T-helper 1 cell treated with Interleukin-12 subunit alpha and Interleukin-12 subunit beta and Interleukin-4 antibody, amounts not matched to agents 30 ng/mL and 1 ng/mL, for 36 hours (primary cell): ENCODE results near the gene ZNF562. TPM values are rescaled to one million over a fixed set of nuclear protein-coding genes. Genes with fewer than 3 reads are reported as not detected.
"Not testable (repeated sequence)": the region's sequence is repeated elsewhere in the genome, so short reads cannot be mapped to it uniquely, and the experiment has no call there.

Experiments used
- intact Hi-C: fragments of 100-400 bp; cut with micrococcal nuclease; formaldehyde crosslinking; loops from one replicate; pipeline ENCODE4 v1.15.1; 2024
- total RNA-seq: library from RNA; stranded (reverse); gene quantifications from 2 replicates; pipeline ENCODE4 v1.2.3, GENCODE V29; 2022

The ZNF562 gene
- 12.0 and 14.5 TPM in 2 replicates for total RNA-seq

DNA sequence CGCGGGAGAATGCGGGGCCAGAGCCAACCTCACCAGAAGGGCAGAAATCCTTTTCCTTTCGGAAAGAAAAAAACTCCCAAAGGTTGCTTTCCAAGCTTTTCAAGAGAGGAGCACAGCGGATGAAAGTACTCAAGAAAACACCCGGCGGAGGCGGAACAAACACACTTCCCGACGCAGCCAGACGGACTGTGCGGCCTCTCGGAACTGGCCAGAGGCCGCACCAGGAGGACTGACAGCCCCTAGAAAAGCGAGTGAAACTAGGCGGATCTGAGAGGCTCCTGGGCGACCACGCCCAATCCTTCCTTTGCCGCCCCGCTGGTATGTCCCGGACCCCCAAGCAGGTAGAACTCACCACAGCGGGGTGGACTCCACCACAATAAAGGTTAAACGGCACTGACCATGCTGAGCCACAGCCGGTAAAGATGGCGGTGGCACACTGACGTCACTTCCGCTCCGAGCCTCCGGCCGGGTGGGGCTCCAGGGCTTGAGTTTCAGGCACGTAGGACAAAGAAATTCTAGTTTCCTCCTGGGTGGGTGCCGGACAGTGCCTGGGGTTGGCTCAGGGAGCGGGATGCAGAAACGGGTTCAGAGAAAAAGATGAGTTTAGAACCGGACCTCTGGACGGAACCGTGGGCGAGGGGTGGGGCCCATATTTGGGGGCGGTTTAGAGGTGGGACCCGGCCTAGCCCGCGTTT is at the start of gene ZNF562:
TSS of gene ZNF562 (minus strand) at position 438 of the 695 bp plus-strand sequence. CDS start 14,356 bp downstream, outside the sequence.
- intact Hi-C loops = loop anchor here (1.0 to 10.0 kb wide), 6 partner anchors 54 to 240 kb away; partner anchors contain the start of genes FBXL12, ZNF121, ZNF266 and ZNF561

DNA sequence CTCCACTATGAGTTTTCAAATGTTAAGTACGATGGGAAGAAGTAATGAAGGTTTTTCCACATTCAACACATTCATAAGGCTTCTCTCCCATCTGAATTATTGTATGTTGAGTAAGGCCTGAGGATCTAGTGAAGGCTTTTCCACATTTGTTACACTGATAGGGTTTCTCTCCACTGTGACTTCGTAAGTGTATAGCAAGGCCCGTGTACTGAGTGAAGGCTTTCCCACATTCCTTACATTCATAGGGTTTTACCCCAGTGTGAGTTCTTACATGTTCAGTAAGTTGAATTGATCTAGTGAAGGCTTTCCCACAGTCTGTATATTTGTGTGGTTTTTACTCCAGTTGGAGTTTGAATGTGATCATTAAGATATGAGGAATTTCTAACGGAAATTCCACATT is 49.3 kb upstream of the ZNF562 start:
- intact Hi-C loops = no loop called here

DNA sequence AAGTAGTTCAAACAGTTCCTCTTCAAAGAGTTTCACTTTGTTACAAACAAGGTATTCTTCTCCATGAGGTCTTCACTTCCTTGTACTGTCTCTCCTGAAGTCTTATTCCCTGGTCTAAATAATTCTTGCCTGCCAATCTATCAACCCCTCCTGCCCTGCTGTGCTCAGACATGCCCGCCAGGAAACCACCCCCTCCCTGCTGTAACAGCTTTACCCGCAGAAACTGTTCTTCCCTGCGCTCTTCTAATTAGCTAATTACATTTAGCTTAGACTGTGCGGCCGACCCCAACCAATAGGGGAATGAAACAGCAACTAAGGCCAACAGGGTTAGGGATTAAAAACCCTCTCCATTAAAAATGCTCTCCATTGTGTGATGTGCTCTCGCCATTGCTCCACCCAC is 47.0 kb upstream of the ZNF562 start:
- intact Hi-C loops = no loop called here

DNA sequence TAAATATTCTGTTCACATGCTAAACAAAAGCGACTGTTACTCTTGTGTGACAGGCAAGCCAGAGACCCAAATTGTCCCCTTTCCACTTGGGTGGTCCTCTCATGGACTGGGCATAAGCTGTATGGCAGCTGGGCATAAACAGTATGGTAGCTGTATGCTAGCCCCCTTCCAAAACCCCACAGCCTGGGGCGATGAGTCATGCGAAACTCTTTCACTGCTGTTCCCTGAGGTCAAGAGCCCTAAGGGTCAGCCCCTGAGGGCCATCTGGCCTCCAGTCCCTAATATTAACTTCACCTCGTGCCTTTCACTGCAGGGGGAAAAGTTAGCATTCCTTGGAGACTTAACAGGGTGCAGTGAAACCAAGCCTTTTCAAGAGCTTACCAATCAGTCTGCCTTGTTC is 45.6 kb upstream of the ZNF562 start:
- intact Hi-C loops = no loop called here

DNA sequence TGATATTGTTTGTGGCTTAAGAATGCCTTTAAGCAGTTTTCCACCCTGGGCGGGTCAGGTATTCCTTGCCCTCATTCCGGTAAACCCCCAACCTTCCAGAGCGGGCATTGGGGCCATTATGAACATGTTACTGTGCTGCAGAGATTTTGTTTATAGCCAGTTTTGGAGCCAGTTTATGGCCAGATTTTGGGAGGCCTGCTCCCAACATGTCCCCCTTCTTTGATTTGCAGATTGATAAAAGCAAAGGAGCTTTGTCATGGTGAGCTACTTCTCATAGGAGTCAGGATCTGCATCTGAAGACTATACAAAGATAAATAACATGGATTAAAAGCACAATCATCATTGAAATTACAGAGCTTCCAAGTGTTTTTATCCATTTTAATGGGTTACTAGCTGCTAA is 36.9 kb upstream of the ZNF562 start:
- intact Hi-C loops = no loop called here

DNA sequence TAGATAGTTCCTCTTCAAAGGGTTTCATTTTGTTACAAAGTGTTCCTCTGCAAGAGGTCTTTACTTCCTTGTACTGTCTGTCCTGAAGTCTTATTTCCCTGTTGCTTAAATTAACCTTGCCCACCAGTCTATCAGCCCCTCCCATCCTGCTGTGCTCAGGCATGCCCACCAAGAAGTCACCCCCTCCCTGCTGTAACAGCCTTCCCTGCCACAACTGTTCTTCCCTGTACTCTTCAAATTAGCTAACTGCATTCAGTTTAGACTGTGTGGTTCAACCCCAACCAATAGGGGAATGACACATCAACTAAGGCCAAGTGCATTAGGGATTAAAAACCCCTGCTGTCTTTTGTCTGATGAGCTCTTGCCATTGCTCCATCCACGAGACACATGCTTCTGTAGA is 34.4 kb upstream of the ZNF562 start:
- intact Hi-C loops = no loop called here

DNA sequence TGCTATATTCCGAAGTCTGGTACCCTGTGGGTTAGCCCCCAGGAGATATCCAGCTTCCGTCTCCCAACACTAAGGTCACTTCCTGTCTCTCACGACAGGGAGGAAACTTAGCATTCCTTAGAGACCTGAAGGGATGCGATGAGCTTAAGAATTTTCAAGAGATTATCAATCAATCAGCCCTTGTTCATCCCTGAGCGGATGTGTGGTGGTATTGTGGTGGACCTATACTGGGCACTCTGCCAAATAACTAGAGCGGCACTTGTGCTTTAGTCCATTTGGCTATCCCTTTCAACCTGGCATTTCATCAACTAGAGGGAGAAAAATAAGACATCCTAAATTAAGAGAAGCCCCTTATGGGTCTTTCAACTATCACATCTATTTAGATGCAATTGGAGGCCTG is 30.9 kb upstream of the ZNF562 start:
- intact Hi-C loops = no loop called here

DNA sequence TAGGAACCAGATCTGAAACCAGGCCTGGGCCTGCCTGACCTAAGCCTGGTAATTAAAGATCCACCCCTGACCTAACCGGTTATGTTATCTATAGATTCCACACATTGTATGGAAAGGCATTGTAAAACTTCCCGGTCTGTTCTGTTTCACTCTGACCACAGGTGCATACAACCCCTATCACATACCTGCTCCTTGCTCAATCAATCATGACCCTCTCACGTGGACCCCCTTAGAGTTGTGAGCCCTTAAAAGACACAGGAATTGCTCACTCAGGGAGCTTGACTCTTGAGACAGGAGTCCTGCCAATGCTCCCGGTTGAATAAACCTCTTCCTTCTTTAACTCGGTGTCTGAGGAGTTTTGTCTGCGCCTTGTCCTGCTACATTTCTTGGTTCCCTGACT is 27.3 kb upstream of the ZNF562 start:
- intact Hi-C loops = no loop called here

DNA sequence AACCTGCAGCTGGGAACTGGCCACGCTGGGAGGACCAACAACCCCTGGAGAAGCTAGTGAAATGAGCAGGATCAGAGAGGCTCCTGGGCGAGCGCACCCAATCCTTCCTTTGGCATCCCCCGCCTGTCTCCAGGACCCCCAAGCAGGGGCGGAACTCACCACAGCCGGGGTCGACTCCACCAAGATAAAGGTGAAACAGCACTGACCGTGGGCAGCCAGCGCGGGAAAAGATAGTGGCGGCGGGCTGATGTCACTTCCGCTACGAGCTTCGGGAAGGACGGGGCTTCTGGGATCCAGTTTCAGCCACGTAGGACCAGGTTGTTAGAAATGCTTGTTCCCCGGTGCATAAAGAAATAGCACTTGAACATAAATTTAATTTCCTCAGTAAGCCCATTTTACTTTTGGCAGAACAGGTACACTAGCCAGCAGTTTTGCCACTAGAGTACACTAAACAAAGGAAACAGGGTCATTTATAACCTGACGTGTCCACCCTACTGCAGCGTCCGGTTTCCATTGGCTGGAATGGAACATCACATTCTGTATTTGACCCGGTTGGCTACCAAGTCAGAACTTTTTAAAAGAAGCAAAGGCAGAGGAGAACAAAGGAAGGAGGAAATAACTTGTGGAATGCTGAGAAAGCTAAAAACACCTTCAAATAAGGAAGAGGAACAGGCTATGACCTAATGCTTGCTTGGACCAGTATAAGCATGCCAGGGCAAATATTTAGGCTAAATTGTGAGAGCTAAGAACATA is 25.5 kb upstream of the ZNF562 start:
- intact Hi-C loops = no loop called here

DNA sequence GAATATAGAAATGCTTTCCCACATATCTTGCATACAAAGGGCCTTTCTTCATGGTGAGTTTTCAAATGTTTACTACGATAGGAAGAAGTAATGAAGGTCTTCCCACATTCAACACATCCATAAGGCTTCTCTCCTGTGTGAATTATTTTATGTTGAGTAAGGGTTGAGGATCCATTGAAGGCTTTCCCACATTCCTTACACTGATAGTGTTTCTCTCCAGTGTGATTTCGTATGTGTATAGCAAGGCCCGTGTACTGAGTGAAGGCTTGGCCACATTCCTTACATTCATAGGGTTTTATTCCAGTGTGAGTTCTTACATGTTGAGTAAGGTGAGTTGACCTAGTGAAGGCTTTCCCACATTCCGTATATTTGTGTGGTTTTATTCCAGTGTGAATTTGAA is 15.4 kb upstream of the ZNF562 start:
- intact Hi-C loops = not testable (repeated sequence)

DNA sequence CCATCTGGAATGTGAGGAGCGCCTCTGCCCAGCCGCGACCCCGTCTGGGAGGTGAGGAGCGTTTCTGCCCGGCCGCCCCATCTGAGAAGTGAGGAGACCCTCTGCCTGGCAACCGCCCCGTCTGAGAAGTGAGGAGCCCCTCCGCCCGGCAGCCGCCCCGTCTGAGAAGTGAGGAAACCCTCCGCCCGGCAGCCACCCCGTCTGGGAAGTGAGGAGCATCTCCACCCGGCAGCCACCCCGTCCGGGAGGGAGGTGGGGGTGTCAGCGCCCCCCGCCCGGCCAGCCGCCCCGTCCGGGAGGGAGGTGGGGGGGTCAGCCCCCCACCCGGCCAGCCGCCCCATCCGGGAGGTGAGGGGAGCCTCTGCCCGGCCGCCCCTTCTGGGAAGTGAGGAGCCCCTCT is 5.1 kb upstream of the ZNF562 start:
- intact Hi-C loops = loop anchor here (10.0 kb wide), 1 partner anchor 95 kb away; the partner anchor contains the start of gene ZNF121

DNA sequence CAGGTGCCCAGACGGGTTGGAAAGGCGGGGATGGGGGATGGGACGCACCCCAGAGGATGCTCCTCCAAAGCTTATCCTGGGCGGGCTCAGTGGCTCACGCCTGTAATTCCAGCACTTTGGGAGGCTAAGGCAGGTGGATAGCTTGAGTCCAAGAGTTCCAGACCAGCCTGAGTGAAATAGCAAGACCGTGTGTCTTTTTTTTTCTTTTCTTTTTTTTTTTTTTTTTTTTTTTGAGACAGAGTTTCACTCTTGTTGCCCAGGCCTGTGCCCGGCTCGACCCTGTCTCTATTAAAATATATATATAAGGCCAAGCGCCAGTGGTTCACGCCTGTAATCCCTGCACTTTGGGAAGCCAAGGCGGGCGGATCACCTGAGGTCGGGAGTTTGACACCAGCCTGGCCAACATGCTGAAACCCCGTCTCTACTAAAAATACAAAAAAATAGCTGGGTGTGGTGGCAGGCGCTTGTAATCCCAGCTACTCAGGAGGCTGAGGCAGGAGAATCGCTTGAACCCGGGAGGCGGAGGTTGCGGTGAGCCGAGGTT is 530 bp upstream of the ZNF562 start:
- intact Hi-C loops = loop anchor here (1.0 to 10.0 kb wide), 6 partner anchors 55 to 240 kb away; partner anchors contain the start of genes FBXL12, ZNF121, ZNF266 and ZNF561

DNA sequence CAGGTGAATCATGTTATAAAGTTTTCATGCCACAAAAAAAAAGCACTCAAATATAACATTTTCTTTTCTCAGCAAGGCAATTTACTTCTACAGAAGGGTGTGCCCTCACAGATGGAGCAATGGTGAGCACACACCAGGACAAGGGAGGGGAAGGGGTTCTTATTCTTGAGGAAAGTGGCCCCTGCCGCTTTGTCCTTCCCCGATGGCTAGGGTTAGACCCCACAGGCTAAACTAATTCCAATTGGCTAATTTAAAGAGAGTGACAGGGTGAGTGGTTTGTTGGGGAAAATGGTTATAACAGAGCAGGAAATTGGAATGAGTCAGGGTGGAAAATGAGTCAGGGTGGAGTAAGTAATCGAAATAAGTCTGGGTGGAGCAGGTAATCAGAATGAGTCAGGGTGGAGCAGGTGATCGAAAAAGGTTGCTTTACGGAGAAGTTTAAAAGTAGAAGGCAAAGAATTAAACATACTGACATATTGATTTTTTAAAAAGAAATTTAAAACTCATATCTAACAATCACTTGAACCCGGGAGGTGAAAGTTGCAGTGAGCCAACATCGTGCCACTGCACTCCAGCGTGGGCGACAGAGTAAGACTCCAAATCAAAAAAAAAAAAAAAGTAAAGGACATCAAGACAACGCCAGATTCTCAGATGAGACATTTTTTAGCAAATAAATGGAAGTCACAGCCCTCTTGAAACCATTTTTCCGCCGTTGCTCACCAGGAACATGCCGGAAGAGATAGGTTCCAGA is 813 bp downstream of the ZNF562 start:
- intact Hi-C loops = loop anchor here (2.0 to 10.0 kb wide), 4 partner anchors 53 to 145 kb away; partner anchors contain the start of genes FBXL12, ZNF121 and ZNF561

DNA sequence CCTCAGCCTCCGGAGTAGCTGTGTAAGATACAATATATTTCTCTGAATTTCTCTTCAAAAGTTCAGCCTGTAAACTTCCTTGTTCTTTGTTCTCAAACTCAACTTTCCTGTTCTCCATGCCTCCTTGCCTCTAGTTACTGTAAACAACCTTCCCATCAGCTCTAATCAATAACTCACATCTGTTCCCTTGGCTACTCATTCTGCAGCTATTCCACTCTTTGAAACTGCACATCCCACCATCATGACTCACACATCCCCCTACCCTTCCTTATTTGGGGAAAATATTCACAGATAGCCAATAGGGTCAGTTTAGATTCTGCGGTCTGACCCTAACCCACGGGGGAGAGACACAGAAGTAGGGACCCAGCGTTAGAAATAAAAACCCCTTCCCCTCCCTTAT is 2.0 kb downstream of the ZNF562 start:
- intact Hi-C loops = loop anchor here (10.0 kb wide), 1 partner anchor 88 kb away; the partner anchor contains the start of gene ZNF121

DNA sequence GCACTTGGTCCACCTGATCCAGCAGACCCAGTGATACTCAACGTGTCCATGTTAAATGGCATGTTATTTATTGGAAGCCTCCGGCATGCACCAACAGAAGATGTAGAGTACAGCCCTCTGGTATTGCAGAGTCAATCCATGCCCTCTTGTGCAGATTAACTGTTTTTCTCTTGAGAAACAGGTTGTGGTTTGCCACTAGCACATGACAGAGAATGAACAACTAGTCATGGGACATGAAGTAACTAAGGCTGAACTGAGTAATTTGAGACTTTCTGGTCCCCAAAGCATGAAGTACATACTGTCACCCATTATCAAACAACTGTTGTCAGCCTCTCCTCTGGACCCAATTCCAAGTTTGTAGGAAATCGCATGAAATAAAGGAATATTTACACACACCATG is 3.2 kb downstream of the ZNF562 start:
- intact Hi-C loops = loop anchor here (10.0 kb wide), 1 partner anchor 87 kb away; the partner anchor contains the start of gene ZNF121

DNA sequence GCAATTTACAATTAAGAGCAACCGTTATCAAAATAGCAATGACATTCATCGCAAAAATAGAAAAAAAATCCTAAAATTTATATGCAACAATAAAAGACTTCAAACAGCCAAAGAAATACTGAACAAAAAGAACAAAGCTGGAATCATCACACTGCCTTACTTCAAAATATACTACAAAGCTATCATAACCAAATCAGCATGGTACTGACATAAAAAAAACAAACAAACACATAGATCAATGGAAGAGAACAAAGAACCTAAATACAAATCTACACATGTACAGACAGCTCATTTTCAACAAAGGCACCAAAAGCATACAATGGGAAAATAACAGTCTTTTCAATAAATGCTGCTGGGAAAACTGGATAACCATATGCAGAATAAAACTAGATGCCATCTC is 6.4 kb downstream of the ZNF562 start:
- intact Hi-C loops = no loop called here

DNA sequence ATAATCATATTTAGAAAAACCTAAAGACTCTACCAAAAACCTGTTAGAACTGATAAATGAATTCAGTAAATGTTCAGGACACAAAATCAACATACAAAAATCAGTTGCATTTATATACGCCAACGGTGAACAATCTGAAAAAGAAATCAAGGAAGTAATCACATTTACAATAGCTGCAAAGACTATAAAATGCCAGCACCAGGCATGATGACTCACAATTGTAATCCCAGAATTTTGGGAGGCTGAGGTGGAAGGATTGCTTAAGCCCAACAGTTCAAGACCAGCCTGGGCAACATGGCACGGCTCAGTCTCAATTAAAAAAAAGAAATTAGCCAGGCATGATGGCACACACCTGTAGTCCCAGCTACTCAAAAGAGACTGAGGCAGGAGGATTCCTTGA is 7.0 kb downstream of the ZNF562 start:
- intact Hi-C loops = no loop called here

DNA sequence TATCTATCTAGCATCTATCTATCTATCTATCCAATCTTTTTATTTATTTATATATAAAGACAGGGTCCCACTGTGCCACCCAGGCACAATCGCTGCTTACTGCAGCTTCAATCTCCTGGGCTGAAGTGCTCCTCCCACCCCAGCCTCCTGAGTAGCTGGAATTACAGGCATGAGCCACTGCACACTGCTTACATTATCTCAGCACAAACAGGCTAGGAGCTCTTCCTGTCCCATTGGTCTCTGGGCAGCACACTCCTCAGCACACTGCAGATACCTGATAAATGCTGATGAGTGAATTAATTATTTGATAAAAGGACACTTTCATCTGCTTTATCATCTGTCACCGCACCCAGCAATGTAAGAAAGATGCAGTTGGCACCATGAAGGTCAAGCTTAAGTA is 16.1 kb downstream of the ZNF562 start:
- intact Hi-C loops = no loop called here

DNA sequence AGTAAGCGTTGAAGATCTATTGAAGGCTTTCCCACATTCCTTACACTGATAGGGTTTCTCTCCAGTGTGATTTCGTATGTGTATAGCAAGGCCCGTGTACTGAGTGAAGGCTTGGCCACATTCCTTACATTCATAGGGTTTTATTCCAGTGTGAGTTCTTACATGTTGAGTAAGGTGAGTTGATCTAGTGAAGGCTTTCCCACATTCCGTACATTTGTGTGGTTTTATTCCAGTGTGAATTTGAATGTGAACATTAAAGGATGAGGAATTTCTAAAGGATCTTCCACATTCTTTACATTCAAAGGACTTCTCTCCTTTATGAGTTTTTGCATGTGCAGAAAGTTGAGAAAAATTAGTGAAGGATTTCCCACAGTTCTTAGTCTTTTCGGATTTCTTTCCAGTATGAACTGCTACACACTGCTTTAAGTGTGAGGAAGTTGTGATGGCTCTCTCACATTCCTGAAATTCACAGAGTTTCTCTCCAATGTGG is 21.8 kb downstream of the ZNF562 start:
- intact Hi-C loops = not testable (repeated sequence)

DNA sequence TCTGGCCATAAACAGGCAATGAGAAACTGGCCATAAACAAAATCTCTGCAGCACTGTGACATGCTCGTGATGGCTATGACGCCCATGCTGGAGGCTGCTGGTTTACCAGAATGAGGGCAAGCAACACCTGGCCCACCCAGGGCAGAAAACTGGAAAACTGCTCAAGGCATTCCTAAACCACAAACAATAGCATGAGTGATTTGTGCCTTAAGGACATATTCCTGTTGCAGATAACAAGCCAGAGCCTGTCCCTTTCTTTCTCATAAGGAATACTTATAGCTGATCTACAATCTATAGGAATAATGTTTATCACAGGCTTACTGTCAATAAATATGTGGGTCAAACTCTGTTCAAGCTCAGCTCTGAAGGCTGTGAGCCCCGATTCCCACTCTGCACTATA is 23.4 kb downstream of the ZNF562 start:
- intact Hi-C loops = not testable (repeated sequence)

DNA sequence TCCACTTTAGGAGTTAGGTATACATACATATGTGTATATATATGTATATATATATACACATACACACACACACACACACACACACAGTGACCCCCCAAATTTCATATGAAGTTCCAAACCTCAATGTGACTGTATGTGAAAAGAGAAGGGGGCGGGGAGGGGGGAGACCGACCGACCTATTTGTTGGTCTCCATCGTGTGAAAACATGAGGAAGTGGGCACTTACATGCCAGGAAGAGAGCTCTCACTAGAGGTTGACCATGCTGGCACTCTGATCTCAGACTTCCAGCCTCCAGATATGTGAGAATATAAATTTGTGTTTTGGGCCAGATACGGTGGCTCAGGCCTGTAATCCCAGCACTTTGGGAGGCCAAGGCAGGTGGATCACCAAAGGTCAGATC is 24.6 kb downstream of the ZNF562 start:
- intact Hi-C loops = no loop called here
